T-helper 22 cell (primary cell): ENCODE results near the gene DDX6.

Source experiments
- DNase-seq: peaks from one replicate; pipeline ENCODE4 v3.0.0-alpha.2; 2020; ENCODE audit warnings: low read depth

Gene DDX6

GRCh38 chr11:118699506-118700220 is 91.3 kb downstream of the DDX6 start:
- DNase-seq: peak; percentile 61
